Body of pancreas (tissue), 4 donors: Measurements from ENCODE around the gene KBTBD12. TPM values are rescaled to one million over a fixed set of nuclear protein-coding genes. Genes with fewer than 3 reads are reported as not detected.

Source experiments
- ATAC-seq: fragments of 150-250 bp; one replicate; pipeline ENCODE4 v1.9.1; 2016
- DNase-seq, 4 donors: peaks; one replicate each; pipeline ENCODE4 v3.0.0-alpha.2; 2019
- H3K27ac ChIP-seq, 4 donors: fragments of 200-600 bp; sonication (generic); 1 replicate in 3 of 4; 2 replicates in 1 of 4; pipeline versions ENCODE4 v1.5.1 to v1.6.1; 2016 to 2019; ENCODE audit warnings: mild to moderate bottlenecking in 1 of 4, mixed read lengths in 1 of 4, moderate library complexity in 1 of 4
- H3K27me3 ChIP-seq, 2 donors: fragments of 200-600 bp; sonication (generic); one replicate each; pipeline ENCODE4 v1.6.0; 2016; ENCODE audit warnings: mild to moderate bottlenecking in 1 of 2
- H3K36me3 ChIP-seq, 2 donors: fragments of 200-600 bp; sonication (generic); replicated peaks in 1 of 2; 2 replicates each; pipeline ENCODE4 v1.5.1; 2016; ENCODE audit warnings: low read depth in 2 of 2; ENCODE audit not compliant: insufficient read depth in 1 of 2
- H3K4me1 ChIP-seq: fragments of 200-600 bp; sonication (generic); one replicate; pipeline ENCODE4 v1.6.0; 2016
- H3K4me3 ChIP-seq, 2 donors: fragments of 200-600 bp; sonication (generic); 1 replicate in 1 of 2; 2 replicates in 1 of 2; pipeline ENCODE4 v1.5.1; 2016 to 2019
- H3K9me3 ChIP-seq, 3 donors: fragments of 200-600 bp; sonication (generic); 1 replicate in 2 of 3; 2 replicates in 1 of 3; pipeline ENCODE4 v1.5.1; 2016
- POLR2A ChIP-seq, 3 donors: fragments of 450-650 bp; IDR thresholded peaks; one replicate each; pipeline ENCODE4 v1.6.1; 2016; ENCODE audit warnings: antibody characterized with exemption in 3 of 3, mild to moderate bottlenecking in 2 of 3
- WGBS, 2 donors: methylation state at CpG; one replicate each; pipeline ENCODE4 v1.1.5; 2017; 5-methylcytosine and 5-hydroxymethylcytosine counted together
- intact Hi-C: fragments of 100-400 bp; cut with DNase I; formaldehyde crosslinking; loops from one replicate; pipeline ENCODE4 v1.15.1; 2023
- small RNA-seq: library from RNA; depleted of rRNA; stranded (forward); fragments of <200 nt; gene quantifications from one replicate; pipeline ENCODE3, GENCODE V24; 2016
- total RNA-seq, 2 donors: library from RNA; depleted of rRNA; stranded (reverse); fragments of >200 nt; gene quantifications; one replicate each; pipeline ENCODE4 v1.1.0, GENCODE V29; 2016
- TF ChIP-seq, protein P1 (sequence below), 7 experiments: fragments of 450-650 bp in 4 of 7; fragments of 200-600 bp in 3 of 7; sonication (generic) in 3 of 7; IDR thresholded peaks; one replicate each; pipeline ENCODE4 v1.5.1; 2016 to 2019; ENCODE audit warnings: antibody characterized with exemption in 7 of 7

The KBTBD12 gene
- total RNA-seq, 2 donors from 2014 or later, result 2.0 to 3.4 TPM

DNA sequence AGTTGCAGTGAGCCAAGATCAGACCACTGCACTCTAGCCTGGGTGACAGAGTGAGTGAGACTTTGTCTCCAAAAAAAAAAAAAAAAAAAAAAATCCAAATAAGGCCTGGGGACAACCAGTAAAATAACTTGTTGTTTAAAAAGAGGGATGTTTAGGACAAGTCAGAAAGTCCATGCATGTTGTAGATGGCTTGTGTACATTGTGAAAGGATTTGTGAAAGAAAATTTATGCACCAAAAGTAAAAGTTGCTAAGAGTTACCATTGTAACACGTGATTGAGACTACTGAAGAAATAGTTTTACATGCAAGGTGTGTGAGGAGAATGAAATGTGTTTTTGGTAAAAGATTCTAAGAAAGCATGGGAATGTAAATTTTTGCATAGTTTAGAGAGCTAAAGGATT lies 101.5 kb downstream of the KBTBD12 start:
- no peak overlapping the region for H3K27ac ChIP-seq
- H3K27me3 ChIP-seq, result no peaks in the 10 kb centered on the region
- no peak for ATAC-seq
- no peak for DNase-seq
- TF ChIP-seq, protein P1, sequence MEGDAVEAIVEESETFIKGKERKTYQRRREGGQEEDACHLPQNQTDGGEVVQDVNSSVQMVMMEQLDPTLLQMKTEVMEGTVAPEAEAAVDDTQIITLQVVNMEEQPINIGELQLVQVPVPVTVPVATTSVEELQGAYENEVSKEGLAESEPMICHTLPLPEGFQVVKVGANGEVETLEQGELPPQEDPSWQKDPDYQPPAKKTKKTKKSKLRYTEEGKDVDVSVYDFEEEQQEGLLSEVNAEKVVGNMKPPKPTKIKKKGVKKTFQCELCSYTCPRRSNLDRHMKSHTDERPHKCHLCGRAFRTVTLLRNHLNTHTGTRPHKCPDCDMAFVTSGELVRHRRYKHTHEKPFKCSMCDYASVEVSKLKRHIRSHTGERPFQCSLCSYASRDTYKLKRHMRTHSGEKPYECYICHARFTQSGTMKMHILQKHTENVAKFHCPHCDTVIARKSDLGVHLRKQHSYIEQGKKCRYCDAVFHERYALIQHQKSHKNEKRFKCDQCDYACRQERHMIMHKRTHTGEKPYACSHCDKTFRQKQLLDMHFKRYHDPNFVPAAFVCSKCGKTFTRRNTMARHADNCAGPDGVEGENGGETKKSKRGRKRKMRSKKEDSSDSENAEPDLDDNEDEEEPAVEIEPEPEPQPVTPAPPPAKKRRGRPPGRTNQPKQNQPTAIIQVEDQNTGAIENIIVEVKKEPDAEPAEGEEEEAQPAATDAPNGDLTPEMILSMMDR (IDR thresholded peaks at IDR 0.05), result no peak
- no peak for TF ChIP-seq POLR2A (IDR thresholded peaks at IDR 0.05)
- no peak overlapping the region for H3K4me3 ChIP-seq
- H3K4me1 ChIP-seq, result peaks cover 3% of the 10 kb centered on the region
- no peaks in the 10 kb centered on the region for H3K9me3 ChIP-seq
- 82% methylated on average over 1 of the region's 1 CpG for WGBS, 2 donors
- intact Hi-C loops, result no loop called here
- H3K36me3 ChIP-seq, result no peaks in the 10 kb centered on the region

DNA sequence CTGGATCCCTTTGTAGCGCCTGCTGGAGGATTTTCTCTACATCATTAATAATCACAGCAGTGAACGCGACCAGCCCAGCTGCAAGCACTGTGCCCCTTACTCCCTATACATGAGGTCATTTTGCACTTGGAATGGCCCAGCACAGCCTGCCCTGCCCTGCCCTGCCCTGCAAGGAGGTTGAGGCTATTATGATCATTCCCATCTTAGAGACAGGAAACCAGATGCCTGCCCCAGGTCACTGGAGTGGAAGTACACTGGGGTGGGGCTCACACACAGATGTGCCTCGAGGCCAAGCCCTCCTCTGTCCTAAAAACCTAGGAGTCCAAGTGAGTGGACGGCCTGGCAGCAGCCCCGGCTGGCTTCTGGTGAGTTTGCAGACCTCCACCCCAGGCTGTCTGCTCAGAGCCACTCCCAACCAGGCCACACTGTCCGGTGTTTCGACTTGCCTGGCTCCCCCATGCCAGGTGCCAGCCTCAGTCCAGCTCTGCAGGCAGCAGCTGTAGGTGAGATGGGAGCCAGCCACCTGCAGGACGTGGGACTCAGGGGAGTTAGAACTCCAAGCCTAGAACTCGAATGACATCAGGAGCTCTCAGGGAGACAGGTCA lies 106.8 kb downstream of the KBTBD12 start:
- Histone ChIP-seq H3K36me3 (no peaks in the 10 kb centered on the region), H3K4me3 (no peak overlapping the region), H3K27me3 (no peaks in the 10 kb centered on the region), H3K4me1 (no peaks in the 10 kb centered on the region), H3K9me3 (no peaks in the 10 kb centered on the region), H3K27ac (no peak overlapping the region)
- WGBS, 2 donors, result 68 to 86% methylated on average over 3 to 10 of the region's 10 CpGs
- ATAC-seq (no peak), DNase-seq (no peak)
- TF ChIP-seq, protein P1 (IDR thresholded peaks at IDR 0.05), result no peak
- TF ChIP-seq POLR2A (IDR thresholded peaks at IDR 0.05), result no peak
- intact Hi-C loops, result no loop called here

DNA sequence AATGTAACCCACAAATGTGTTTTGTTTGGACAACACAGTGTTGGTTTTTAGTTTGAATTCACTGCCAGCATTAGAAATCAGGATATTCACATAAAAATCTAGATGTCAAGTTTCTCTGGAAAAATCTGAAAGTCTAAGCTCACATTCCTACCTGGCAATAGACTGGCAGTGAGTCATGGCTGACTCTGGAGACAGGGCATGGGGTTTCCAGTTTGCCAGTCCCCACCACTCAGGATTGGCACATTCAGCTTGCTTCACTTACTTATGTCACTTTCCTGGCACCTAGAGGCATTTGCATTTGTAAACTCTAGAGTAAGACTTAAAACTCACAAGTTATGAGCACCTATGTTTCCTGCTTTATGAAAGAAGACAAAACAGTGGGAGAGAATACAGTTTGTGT lies 118.1 kb downstream of the KBTBD12 start:
- no peaks in the 10 kb centered on the region for H3K9me3 ChIP-seq
- H3K27me3 ChIP-seq, result no peaks in the 10 kb centered on the region
- H3K4me1 ChIP-seq, result no peaks in the 10 kb centered on the region
- peak in 1 of 4 donors; percentile 55 for DNase-seq
- no peak overlapping the region for H3K4me3 ChIP-seq
- H3K36me3 ChIP-seq, result no peaks in the 10 kb centered on the region
- TF ChIP-seq POLR2A (IDR thresholded peaks at IDR 0.05), result no peak
- TF ChIP-seq, protein P1 (IDR thresholded peaks at IDR 0.05), result no peak
- intact Hi-C loops, result no loop called here
- H3K27ac ChIP-seq, result no peak overlapping the region
- no peak for ATAC-seq

DNA sequence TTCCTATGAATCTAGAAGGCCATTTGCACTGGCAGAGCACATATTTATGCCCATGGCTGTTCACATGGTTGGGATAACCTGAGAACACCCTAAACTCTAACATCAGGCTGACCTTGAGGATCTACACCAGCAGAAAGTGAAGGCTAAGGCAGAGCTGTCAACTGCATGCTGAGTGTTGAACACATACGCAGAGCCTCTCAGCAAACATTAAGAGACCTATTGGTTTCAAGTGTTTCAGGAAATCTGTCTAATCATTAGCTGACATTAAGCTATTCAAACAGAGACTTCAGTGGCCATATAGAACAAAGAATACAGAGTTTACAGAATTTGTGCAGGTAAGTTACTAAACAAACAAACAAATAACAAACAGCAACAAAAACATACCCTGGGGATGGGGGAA lies 121.1 kb downstream of the KBTBD12 start:
- TF ChIP-seq POLR2A (IDR thresholded peaks at IDR 0.05), result no peak
- TF ChIP-seq, protein P1 (IDR thresholded peaks at IDR 0.05), result no peak
- 54 to 72% methylated on average over 1 of the region's 1 CpG for WGBS, 2 donors
- intact Hi-C loops, result no loop called here

More for the DNA sequence above, 121.1 kb downstream of the KBTBD12 start:
- no peak for DNase-seq
- Histone ChIP-seq H3K4me1 (peaks cover 6% of the 10 kb centered on the region), H3K36me3 (no peaks in the 10 kb centered on the region), H3K9me3 (no peaks in the 10 kb centered on the region), H3K4me3 (no peak overlapping the region), H3K27me3 (no peaks in the 10 kb centered on the region), H3K27ac (no peak overlapping the region)
- no peak for ATAC-seq

Small RNA genes lying within 50 kb of the gene (small RNA-seq; reads per million reads assigned to genes)
- gene RNA5SP139, result not detected

Other genes with a start within 250 kb of the KBTBD12 start
- 10 to 100 TPM; 21.4 to 34.0 TPM for gene ABTB1, start 242.3 kb upstream of the KBTBD12 start, total RNA-seq
- gene MGLL, start 92.7 kb upstream of the KBTBD12 start, total RNA-seq, result 10 to 100 TPM; 14.8 to 20.2 TPM
- gene SEC61A1, start 137.2 kb downstream of the KBTBD12 start, total RNA-seq, result 100 to 1,000 TPM; 168 to 207 TPM
- 10 to 100 TPM in 1 of 2 donors, 1 to 10 TPM in 1; 7.5 to 22.1 TPM for gene RUVBL1, start 208.6 kb downstream of the KBTBD12 start, total RNA-seq
- gene EEFSEC, start 238.2 kb downstream of the KBTBD12 start, total RNA-seq, result 10 to 100 TPM in 1 of 2 donors, 1 to 10 TPM in 1; 8.6 to 33.0 TPM